DMS153 (cell line): ENCODE data around the gene GLYATL2.

Experiments
- DNase-seq: peaks from one replicate; lab custom pipeline; 2025; lab: John Stamatoyannopoulos, UW

Gene GLYATL2

DNA sequence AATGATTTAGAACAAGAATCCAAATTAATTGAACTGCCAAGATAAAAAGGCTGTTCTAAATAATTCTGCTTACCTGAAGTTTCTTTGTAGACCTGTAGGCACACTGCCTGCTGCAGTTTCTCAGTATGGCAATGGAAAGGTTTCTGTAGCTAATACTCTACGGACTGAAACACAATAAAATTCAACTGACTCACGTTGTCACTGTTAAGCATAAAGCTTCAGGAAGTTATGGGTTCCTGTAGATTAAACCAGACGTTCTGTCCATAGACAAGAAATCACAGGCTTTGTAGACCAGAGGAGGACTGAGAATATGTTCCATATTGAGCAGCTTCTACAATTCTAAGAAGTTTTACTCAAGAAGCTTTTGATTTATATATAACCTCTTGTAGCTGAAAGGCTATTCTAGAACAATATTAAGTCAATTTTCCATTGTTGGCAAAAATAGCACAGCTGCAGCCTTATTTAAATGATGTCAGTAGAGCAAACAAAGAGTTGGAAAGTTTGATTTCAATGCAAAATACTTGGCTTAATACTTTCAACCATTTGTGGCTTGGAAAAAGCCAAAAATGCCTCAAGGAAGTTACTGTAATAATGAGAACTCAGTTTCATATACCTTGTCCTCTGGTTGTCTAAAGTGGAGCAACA is at the start of gene GLYATL2:
GLYATL2 (minus strand) TSS at position 344 of the 645 bp plus-strand sequence. CDS start 5,092 bp downstream, outside the sequence.
- no peak for DNase-seq

DNA sequence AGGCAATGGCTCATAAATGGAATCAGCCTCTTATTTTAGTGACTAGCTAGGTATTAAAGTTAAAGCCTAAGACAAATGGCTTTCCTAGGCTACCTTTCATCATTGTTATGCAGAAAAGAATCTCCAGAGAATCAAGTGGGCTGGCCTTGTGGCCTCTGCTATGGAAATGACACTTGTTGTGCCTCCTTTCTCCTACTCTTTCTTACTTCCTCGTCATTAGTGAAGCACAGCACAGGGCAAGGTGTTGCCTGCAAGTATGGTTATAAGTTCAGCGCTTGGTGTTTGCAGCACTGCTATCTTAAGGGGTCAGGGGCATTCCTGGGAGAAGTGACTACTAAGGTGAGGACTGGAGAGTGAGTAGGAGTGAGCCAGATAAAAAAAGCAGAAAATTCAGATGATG is 49.4 kb upstream of the GLYATL2 start:
- DNase-seq: no peak

GRCh38 chr11:58888579-58888978 is 44.1 kb upstream of the GLYATL2 start:
- DNase-seq: no peak

- DNase-seq: no peak
These were observed 42.9 kb upstream of the GLYATL2 start for GRCh38 chr11:58887452-58887851.

- DNase-seq: no peak
These were observed 36.1 kb upstream of the GLYATL2 start for GRCh38 chr11:58880625-58881024.

DNA sequence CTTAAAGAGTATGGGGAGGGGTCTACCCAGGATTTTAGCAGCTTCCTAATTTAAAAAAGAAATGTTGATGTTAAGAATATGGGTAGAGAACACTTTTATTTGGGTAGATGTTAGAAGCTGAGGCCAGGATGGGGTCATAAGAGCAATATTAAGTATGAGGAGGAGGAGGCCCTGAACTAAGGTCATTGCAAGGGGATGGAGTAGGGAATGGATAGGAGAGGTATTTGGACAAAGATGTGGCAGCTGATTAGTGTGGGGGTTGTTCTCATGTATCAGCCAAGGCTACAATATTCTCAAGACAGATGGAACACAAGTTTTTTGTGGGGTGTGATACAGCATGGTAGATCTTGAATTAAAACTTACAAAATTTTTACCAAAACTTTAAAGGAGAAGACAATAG is 35.7 kb upstream of the GLYATL2 start:
- DNase-seq: no peak

GRCh38 chr11:58867556-58867955 is 23.1 kb upstream of the GLYATL2 start:
- no peak for DNase-seq

- DNase-seq: no peak
These were observed 22.3 kb upstream of the GLYATL2 start for GRCh38 chr11:58866788-58867187.

- no peak for DNase-seq
These were observed 19.8 kb upstream of the GLYATL2 start for GRCh38 chr11:58864335-58864734.

- no peak for DNase-seq
These were observed 19.2 kb upstream of the GLYATL2 start for GRCh38 chr11:58863697-58864096.

DNA sequence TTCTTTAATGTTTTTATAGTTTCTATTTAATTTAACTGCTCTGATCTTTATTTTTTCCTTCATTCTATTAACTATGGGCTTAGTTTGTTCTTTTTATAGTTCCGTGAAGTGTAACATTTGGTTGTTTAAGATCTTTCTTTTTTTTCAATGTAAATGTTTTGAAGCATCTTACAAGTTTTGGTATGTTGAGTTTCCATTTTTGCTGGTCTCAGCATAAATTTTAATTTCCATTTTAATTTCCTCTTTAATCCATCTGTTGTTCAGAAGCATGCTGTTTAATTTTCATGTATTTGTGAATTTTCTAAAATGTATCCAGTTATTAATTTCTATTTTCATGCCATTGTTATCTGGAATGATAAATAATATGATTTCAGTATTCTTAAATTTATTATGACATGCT is 17.0 kb upstream of the GLYATL2 start:
- DNase-seq: no peak

DNA sequence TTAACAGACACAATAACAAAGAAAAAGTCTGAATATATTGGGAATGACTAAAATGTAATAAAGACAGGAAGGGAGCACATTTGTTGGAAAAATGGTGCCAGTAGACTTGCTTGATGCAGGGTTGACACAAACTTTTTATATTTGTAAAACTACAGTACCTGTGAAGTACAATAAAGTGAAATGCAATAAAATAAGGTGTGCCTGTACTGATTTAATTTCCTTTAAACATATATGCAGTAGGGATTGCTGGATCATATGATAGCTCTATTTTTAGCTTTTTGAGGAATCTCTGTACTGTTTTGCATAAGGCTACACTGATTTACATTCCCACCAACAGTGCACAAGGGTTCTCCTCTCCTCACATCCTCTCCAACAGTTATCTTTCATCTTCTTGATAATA is 12.3 kb upstream of the GLYATL2 start:
- DNase-seq: no peak

DNA sequence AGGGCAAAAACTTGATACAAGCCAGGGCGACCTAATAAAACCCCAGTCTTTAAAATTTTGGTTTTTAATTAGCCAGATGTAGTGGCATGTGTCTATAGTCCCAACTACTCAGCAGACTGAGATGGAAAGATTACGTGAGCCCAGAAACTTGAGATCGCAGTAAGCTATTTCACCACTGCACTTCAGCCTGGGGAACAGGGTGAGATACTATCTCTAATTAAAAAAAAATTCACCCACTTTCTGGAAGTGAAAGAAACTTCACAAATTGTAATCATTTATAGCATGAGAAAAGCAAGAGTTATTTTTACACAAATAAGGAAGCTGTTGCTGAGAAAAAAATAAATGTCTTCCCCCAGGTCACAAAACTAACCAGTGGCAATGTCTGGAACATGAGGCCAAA is 882 bp upstream of the GLYATL2 start:
- no peak for DNase-seq

DNA sequence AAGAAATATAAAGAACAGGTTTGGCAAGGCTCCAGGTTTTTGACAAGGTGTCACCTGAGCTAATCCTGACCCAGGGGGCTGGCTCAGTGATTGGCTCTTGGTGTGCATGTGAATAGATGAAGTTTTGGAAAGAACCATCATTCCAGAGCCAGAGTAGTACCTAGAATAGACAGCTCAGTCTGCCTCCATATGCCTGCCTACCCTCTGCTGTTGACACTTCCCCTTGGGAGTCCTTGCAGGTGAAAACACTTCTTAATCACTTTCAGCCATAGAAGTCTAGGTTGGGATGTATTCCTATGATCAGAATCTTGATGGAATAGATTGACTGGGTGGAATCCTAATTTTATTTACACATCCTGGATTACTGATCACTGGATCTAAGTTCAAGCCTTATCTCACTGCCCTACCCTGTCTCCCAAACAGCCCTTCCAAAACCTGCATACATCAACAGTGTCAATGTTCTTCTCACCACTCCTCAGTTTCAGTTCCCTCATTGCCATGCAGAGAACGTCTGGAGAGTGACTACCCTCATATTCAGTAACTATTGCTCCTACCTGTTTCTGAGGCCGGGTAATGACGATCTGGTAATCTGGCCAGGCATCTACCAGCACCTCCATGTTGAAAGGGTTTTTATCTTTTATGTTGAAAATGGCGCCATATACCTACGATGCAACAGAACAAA is 6.7 kb downstream of the GLYATL2 start:
- no peak for DNase-seq

- DNase-seq: no peak
These were observed 12.4 kb downstream of the GLYATL2 start for GRCh38 chr11:58832056-58832645.

DNA sequence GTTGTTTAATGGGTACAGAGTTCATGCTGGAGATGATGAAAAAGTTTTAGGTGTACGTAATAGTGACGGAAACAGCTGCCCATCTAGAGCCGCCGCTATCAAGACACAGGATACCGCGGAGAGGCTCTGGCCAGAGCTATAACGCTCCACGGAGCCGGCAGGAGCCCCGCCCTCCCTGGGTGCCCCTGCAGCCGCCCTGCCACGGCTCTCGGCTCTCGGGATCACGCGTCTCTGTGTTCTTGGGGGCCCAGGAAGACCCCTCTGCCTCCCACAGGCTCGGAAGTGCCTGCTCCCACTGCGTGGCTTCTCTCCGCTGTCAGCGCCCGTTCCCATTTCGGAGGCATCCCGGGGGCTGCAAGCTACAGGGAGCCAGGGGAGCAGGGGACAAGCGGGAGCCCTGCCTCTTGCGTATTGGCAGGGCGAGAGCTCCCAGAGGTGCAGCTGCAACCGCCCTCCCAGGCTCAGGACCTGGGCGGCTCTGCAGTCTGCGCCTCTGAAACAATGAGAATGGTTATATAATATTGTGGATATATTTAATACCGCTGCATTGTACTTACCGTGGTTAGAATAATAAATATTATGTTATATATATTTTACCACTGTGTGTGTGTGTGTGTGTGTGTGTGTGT is 13.7 kb downstream of the GLYATL2 start:
- no peak for DNase-seq

DNA sequence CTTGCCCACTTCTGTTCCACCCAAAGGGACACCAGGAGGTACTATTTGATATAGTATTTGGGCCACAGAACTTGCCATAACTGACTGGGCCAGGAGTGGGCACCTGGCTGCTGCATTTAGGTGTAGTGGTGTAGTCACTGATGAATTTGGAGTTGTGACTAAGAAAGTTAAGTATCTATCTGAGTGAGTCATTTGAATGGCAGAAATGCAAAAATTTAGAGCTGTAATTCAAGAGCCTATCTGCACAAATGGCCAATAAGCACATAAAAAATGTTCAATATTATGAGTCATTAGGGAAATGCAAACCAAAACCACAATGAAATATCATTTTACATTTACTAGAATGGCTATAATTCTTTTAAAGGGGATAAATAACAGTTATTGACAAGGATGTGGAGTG is 14.7 kb downstream of the GLYATL2 start:
- DNase-seq: no peak

GRCh38 chr11:58813693-58814092 is 30.8 kb downstream of the GLYATL2 start:
- DNase-seq: no peak

GRCh38 chr11:58811499-58811898 is 33.0 kb downstream of the GLYATL2 start:
- DNase-seq: no peak

DNA sequence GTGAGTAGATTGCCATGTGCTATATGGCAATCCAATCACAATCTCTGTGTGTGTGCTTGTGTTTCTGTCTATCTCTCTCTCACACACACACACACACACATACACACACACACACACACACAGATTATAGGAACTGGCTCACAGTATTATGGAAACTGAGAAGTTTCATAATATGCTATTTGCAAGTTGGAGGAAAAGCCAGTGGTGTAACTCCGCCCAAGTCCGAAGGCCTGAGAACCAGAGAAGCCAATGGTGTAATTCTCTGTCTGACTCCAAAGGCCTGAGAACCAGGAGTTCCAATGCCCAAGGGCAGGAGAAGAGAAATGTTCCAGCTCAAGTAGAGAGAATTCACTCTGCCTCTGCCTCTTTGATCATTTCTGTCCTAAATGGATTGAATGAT is 37.2 kb downstream of the GLYATL2 start:
- no peak for DNase-seq

GRCh38 chr11:58805065-58805464 is 39.4 kb downstream of the GLYATL2 start:
- no peak for DNase-seq

DNA sequence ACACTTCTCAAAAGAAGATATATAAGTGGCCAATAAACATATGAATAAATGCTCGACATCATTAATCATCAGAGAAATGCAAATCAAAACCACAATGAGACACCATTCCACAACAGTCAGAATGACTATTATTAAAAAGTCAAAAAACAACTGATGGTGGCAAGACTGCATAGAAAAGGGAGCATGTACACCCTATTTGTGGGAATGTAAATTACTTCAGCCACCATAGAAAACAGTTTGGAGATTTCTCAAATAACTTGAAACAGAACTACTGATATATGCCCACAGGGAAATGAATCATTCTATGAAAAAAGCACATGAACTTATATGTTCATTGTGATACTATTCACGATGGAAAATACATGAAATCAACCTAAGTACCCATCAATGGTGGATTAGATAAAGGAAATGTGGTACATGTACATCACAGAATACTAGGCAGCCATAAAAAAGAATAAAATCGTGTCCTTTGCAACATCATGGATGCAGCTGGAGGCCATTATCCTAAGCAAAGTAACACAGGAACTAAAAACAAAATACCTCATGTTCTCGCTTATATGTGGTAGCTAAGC is 42.4 kb downstream of the GLYATL2 start:
- no peak for DNase-seq

DNA sequence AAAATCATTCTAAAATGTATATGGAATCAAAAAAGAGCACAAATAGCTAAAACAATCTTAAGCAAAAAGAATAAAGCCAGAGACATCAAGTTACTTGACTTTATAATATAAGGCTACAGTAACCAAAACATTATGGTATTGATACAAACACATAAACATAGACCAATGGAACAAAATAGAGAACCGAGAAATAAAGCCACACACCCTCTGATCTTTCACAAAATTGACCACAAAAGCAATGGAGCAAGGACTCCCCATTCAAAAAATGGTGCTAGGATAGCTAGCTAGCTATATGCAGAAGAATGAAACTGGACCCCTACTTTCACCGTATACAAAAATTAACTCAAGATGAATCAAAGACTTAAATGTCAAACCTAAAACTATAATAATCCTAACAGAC is 43.2 kb downstream of the GLYATL2 start:
- DNase-seq: no peak
